Omental fat pad (tissue), 4 donors: Measurements from ENCODE around the gene PRKAG2. TPM values are rescaled to one million over a fixed set of nuclear protein-coding genes. Genes with fewer than 3 reads are reported as not detected.
A peak's percentile ranks its signal among the peaks of the same experiment; 100 is the strongest.
"Not testable (repeated sequence)": the region's sequence is repeated elsewhere in the genome, so short reads cannot be mapped to it uniquely, and the experiment has no call there.

Experiments used
- ATAC-seq: fragments of 150-250 bp; one replicate; pipeline ENCODE4 v1.9.1; 2016; ENCODE audit warnings: mild to moderate bottlenecking, moderate library complexity; ENCODE audit not compliant: low FRiP score
- DNase-seq: peaks from one replicate; pipeline ENCODE4 v3.0.0-alpha.2; 2019; ENCODE audit warnings: low spot score
- CTCF ChIP-seq, 3 donors: fragments of 450-650 bp; IDR thresholded peaks; one replicate each; pipeline ENCODE4 v1.5.1; 2016 to 2017; ENCODE audit warnings: antibody characterized with exemption in 3 of 3, mild to moderate bottlenecking in 3 of 3, moderate library complexity in 2 of 3
- total RNA-seq, 4 donors: library from RNA; depleted of rRNA; stranded (reverse); fragments of >200 nt; gene quantifications; one replicate each; pipeline ENCODE4 v1.1.0, GENCODE V29; 2016

PRKAG2 gene
- total RNA-seq, 4 donors from 2014 or later = 31.6 to 49.5 (median 36.9) TPM

- TF ChIP-seq CTCF (IDR thresholded peaks at IDR 0.05) = no peak
- no peak for ATAC-seq
These were observed 44.5 kb upstream of the PRKAG2 start for GRCh38 chr7:151921451-151921850.

GRCh38 chr7:151920488-151920887, 43.6 kb upstream of the PRKAG2 start:
- TF ChIP-seq CTCF (IDR thresholded peaks at IDR 0.05) = no peak
- ATAC-seq = no peak
- DNase-seq = no peak

More at GRCh38 chr7:151921451-151921850, 44.5 kb upstream of the PRKAG2 start:
- no peak for DNase-seq

- DNase-seq (no peak), ATAC-seq (no peak)
- TF ChIP-seq CTCF (IDR thresholded peaks at IDR 0.05) = no peak
These were observed 42.7 kb upstream of the PRKAG2 start for GRCh38 chr7:151919595-151919994.

GRCh38 chr7:151918510-151918843, 41.6 kb upstream of the PRKAG2 start:
- ATAC-seq = no peak
- no peak for TF ChIP-seq CTCF (IDR thresholded peaks at IDR 0.05)
- DNase-seq = no peak

GRCh38 chr7:151917791-151918509, 41.0 kb upstream of the PRKAG2 start:
- no peak for TF ChIP-seq CTCF (IDR thresholded peaks at IDR 0.05)
- DNase-seq (no peak), ATAC-seq (peak; percentile 84)

GRCh38 chr7:151914051-151914450, 37.1 kb upstream of the PRKAG2 start:
- TF ChIP-seq CTCF (IDR thresholded peaks at IDR 0.05) = no peak
- ATAC-seq = no peak
- DNase-seq = no peak

- ATAC-seq, DNase-seq: not testable (repeated sequence)
These were observed 33.7 kb upstream of the PRKAG2 start for GRCh38 chr7:151910655-151911054.

- ATAC-seq, DNase-seq: not testable (repeated sequence)
These were observed 30.2 kb upstream of the PRKAG2 start for GRCh38 chr7:151907115-151907514.
